Heart left ventricle (tissue), 13 donors: Measurements from ENCODE around the gene NOC2L.

ENCODE experiments used
- POLR2A ChIP-seq, 2 donors: fragments of 450-650 bp; IDR thresholded peaks; one replicate each; pipeline ENCODE4 v1.6.1; 2017; ENCODE audit warnings: antibody characterized with exemption in 2 of 2, mild to moderate bottlenecking in 2 of 2, moderate library complexity in 2 of 2
- TF ChIP-seq, protein P1 (sequence below), 12 donors: fragments of 200-600 bp; sonication (generic) in 4 of 12; IDR thresholded peaks; one replicate each; pipeline versions ENCODE4 v1.5.0 to v1.8.0; 2018 to 2022; ENCODE audit warnings: antibody characterized with exemption in 12 of 12, mild to moderate bottlenecking in 5 of 12
- donor health status: ischemic (EF 13 %, LVEDD 7.1; RV severe dilation, severe dysfunction).
- donor health status: DM: no; HTN: yes; CAD: no.
- donor health status: DM: no; HTN: no; CAD: no.
- donor health status: ischemic (EF 25% LVEDD 6.9; RV normal size, moderate dysfunction).
- donor health status: ischemic (EF 25% LVEDD 5.7; RV mildly dilated, moderate dysfunction).
- donor health status: ischemic (EF 35%, LVEDD 5.7; RV mildly dilated, moderate dysfunction).
- donor health status: nonischemic (EF 11% LVEDD 7.7; RV severe dilation, severe dysfunction).
- donor health status: DM: yes; HTN: yes; CAD: no.
- donor health status: PGD.
- donor health status: ischemic (EF 29% LVEDD 5.4; RV normal size, mild dysfunction).
- donor health status: nonischemic (EF 23%, LVEDD 6.1; RV moderate dilation, normal function).

- TF ChIP-seq, protein P1, sequence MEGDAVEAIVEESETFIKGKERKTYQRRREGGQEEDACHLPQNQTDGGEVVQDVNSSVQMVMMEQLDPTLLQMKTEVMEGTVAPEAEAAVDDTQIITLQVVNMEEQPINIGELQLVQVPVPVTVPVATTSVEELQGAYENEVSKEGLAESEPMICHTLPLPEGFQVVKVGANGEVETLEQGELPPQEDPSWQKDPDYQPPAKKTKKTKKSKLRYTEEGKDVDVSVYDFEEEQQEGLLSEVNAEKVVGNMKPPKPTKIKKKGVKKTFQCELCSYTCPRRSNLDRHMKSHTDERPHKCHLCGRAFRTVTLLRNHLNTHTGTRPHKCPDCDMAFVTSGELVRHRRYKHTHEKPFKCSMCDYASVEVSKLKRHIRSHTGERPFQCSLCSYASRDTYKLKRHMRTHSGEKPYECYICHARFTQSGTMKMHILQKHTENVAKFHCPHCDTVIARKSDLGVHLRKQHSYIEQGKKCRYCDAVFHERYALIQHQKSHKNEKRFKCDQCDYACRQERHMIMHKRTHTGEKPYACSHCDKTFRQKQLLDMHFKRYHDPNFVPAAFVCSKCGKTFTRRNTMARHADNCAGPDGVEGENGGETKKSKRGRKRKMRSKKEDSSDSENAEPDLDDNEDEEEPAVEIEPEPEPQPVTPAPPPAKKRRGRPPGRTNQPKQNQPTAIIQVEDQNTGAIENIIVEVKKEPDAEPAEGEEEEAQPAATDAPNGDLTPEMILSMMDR (IDR thresholded peaks at IDR 0.05): no peak
- TF ChIP-seq POLR2A (IDR thresholded peaks at IDR 0.05): peak; percentile 85 to 98
Measured at GRCh38 chr1:999725-1000356, 40.8 kb upstream of the NOC2L start, which contains the start of gene HES4.
